ENCODE results near the gene BMPR1A. TPM values are rescaled to one million over a fixed set of nuclear protein-coding genes. Genes with fewer than 3 reads are reported as not detected.

BMPR1A gene
- total and polyA plus RNA-seq, 5 donors, result 10.8 to 92.0 (median 62.2) TPM

DNA sequence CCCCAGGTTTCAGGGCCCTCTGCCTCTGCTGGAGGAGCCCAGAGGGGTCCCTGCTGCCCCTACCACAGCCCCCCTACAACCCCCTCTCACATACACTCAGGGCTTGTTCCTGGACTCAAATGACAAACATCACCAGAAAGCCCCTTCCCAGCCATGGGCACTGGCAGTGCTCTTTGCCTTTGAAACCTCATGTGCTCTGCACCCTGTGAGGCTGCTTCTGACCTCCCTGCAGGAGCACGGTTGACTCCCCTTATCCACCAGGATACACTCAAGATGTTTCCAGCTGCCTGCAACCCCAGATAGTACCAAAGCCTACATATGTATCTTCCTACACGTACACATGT, 208.4 kb downstream of the BMPR1A start:
- Histone ChIP-seq H3K9me3 (ENCODE audit: control insufficient read depth, low read length) (no peaks in the 10 kb centered on the region), H3K4me1 (ENCODE audit: control insufficient read depth, insufficient read depth, low read length) (peaks cover 15% of the 10 kb centered on the region), H3K4me3 (ENCODE audit: low read length) (no peak overlapping the region), H3K27me3 (ENCODE audit: control insufficient read depth, insufficient read depth) (no peaks in the 10 kb centered on the region), H3K27ac (ENCODE audit: low read length) (no peak overlapping the region)
- ATAC-seq, result no peak
- 84% methylated on average over 2 of the region's 2 CpGs for WGBS
- DNase-seq, result peak in 1 of 3 donors; percentile 33
- intact Hi-C loops (cut with DNase I), result no loop called here

DNA sequence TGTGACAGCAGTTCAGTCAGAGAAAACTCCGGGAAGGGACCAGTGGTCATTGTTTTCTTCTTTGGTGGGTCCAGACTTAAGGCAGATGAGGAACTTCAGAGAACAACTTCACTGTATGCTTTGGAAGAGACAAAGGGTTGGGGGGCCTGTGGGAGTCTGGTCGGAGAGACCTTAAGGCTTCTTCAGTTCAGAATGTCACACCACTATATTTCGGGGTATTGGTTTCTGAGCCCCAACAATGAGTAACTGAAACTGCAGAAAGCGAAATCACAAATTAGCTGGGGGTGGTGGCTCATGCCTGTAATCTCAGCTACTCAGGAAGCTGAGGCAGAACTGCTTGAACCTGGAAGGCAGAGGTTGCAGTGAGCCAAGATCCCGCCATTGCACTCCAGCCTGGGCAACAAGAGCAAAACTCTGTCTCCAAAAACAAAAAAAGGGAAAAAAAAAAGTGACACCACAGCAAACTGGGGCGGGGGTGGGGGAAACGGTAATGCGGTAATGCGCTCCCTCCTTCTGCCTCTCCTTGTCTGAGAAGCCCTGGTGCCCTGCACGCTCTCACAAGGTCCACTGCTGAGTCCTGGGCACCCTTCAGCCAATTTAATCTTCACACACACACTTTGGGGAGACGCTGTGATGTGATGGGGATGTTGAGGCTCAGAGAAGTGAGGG, 209.7 kb downstream of the BMPR1A start:
- H3K4me3 ChIP-seq (ENCODE audit: low read length), result no peak overlapping the region
- no peaks in the 10 kb centered on the region for H3K9me3 ChIP-seq (ENCODE audit: control insufficient read depth, low read length)
- DNase-seq, result no peak
- intact Hi-C loops (cut with DNase I), result no loop called here
- peaks cover 15% of the 10 kb centered on the region for H3K4me1 ChIP-seq (ENCODE audit: control insufficient read depth, insufficient read depth, low read length)
- 42% methylated on average over 11 of the region's 11 CpGs for WGBS
- no peaks in the 10 kb centered on the region for H3K27me3 ChIP-seq (ENCODE audit: control insufficient read depth, insufficient read depth)
- no peak for ATAC-seq
- H3K27ac ChIP-seq (ENCODE audit: low read length), result no peak overlapping the region

DNA sequence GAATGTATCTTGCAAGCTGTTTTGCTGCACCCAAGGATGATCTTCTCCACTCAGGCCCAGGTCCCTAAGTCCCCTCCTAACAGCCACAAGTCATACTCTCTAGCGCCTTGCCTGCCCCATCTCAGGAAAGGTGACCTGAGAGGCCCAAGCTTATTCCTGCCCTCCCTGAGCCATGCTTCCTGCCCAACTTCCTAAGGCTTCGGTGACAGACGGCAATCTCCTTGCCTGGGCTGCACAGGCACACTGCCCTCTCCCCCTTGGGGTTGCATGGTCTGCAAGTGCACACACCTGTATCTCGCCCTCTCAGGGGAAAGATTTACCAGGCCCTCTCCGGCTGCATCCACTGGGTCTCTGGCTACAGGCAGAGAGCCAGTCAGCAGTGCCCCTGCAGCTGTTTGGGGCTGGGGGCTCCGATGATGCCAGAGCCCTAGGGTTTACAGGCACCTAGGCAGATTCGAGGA, 211.1 kb downstream of the BMPR1A start:
- ATAC-seq (no peak), DNase-seq (peak in 1 of 3 donors; percentile 35)
- Histone ChIP-seq H3K4me3 (ENCODE audit: low read length) (no peak overlapping the region), H3K27me3 (ENCODE audit: control insufficient read depth, insufficient read depth) (no peaks in the 10 kb centered on the region), H3K4me1 (ENCODE audit: control insufficient read depth, insufficient read depth, low read length) (peaks cover 19% of the 10 kb centered on the region), H3K27ac (ENCODE audit: low read length) (peak overlapping the region; percentile 90), H3K9me3 (ENCODE audit: control insufficient read depth, low read length) (no peaks in the 10 kb centered on the region)
- 72% methylated on average over 7 of the region's 7 CpGs for WGBS
- intact Hi-C loops (cut with DNase I), result no loop called here

DNA sequence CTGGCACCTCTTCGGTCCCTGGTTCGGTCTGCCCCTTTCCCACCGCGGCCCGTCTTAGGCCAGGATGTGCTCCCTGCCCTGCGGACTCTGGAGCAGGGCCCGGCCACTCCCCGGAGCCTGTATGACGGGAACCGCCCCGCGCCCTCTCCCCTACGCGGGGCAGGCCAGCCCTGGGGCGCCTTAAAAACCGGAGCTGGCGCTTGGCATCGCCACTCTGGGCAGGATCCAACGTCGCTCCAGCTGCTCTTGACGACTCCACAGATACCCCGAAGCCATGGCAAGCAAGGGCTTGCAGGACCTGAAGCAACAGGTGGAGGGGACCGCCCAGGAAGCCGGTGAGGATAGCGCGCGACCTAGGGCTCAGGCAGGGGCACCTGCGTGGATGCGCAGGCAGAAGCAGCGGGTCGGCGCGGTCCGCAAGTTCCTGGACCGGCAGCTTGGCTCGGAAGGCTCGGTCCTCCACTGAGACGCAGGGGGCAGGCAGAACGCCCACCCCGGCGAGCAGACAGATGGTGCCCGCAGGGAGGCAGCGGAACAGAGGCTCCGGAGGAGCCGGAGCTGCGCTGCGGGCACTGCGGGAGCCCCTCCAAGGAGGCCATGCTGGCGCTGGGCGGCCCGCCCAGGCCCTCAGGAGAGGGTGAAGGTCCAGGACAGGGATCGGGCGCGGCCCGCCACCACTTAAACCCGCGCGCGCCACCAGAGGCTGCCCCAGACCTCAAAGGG, 212.0 kb downstream of the BMPR1A start, which contains the start of gene ADIRF:
Gene ADIRF, plus strand, starts transcription at position 212 of the 723 bp plus-strand sequence. Its CDS starts 63 bp downstream, at position 275.
- 17% methylated on average over 59 of the region's 59 CpGs for WGBS
- intact Hi-C loops (cut with DNase I), result no loop called here
- peaks cover 19% of the 10 kb centered on the region for H3K4me1 ChIP-seq (ENCODE audit: control insufficient read depth, insufficient read depth, low read length)
- no peaks in the 10 kb centered on the region for H3K27me3 ChIP-seq (ENCODE audit: control insufficient read depth, insufficient read depth)
- peak; percentile 84 to 93 (median 93) for DNase-seq
- peak; percentile 45 to 46 for ATAC-seq
- H3K4me3 ChIP-seq (ENCODE audit: low read length), result peak within 1 kb of the TSS; percentile 55
- H3K9me3 ChIP-seq (ENCODE audit: control insufficient read depth, low read length), result no peaks in the 10 kb centered on the region
- H3K27ac ChIP-seq (ENCODE audit: low read length), result peak within 1 kb of the TSS; percentile 90

DNA sequence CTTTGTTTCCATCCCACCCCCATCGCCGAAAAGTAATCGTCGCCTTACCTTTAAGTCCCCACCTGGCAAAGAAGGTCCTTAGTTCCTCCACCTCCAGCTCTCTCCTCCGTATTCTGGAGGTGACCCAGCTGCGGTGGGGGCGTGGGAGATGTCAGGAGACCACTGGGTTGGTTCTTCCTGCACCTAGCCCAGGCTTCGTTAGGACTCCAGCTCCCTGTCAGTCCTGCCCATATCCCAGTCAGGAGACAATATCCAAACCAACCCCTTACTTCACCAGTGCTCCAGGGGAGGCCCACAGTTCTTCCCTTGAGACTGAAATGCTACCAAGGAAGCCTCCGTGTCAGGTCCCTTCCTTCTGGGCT, 212.6 kb downstream of the BMPR1A start:
- peak in 2 of 3 donors; percentile 22 to 60 for DNase-seq
- intact Hi-C loops (cut with DNase I), result no loop called here
- 51% methylated on average over 9 of the region's 9 CpGs for WGBS
- Histone ChIP-seq H3K27ac (ENCODE audit: low read length) (peak overlapping the region; percentile 90), H3K9me3 (ENCODE audit: control insufficient read depth, low read length) (no peaks in the 10 kb centered on the region), H3K4me3 (ENCODE audit: low read length) (peak overlapping the region; percentile 55), H3K4me1 (ENCODE audit: control insufficient read depth, insufficient read depth, low read length) (peaks cover 19% of the 10 kb centered on the region), H3K27me3 (ENCODE audit: control insufficient read depth, insufficient read depth) (no peaks in the 10 kb centered on the region)
- no peak for ATAC-seq

DNA sequence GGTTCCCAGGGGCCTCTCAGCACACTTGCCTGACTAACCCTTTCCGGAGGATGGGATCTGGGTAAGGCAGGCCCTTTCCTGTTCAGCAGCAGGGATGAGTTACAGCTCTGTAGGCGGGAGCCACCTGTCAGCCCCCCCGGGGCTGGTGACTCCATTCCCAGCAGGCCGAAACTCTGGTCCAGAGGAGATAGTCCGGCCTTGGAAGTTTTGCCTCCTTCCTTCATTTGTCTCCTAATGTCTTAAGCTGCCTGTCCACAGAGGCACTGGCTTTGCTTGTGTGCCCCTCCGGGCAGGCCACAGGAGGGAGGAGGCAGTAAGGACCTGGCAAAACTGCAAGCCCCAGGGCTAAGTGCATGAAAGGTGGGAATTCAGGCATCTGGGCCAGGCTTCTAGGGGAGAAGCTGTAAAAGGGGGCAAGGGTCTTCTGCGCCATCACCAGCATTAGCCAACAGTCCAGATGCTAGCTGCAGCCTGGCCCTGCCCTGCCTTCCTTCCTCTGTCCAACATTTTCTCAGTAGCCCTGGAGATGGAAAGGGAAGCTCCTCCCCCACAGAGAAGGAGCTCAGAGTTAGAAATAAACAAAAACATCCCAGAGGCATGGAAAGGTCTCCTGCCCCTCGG, 213.1 kb downstream of the BMPR1A start:
- DNase-seq, result peak in 2 of 3 donors; percentile 64 to 66

DNA sequence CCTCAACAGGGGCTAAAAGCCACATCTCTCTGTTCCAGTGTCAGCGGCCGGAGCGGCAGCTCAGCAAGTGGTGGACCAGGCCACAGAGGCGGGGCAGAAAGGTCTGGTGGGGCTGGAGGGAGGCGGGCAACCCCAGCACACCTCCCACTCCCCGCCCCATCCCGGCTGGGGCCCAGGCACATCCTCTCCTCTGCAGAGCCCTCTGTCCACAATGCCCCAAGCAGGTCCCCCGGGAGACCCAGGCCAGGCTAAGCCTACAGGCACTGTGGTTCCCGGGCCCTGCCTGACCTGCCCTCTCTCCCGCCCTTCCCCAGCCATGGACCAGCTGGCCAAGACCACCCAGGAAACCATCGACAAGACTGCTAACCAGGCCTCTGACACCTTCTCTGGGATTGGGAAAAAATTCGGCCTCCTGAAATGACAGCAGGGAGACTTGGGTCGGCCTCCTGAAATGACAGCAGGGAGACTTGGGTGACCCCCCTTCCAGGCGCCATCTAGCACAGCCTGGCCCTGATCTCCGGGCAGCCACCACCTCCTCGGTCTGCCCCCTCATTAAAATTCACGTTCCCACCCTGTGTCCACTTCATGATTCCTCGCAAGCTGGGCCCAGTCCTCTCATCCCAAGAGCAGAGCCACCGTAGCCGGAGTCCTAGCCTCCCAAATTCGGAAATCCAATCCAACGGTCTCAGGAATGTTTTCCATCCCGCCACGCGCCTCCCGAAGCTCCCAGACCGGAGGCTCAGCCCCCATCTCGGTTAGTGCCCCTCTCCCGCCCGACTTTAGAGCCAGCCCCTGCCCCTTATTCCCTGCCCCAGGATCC, 214.0 kb downstream of the BMPR1A start:
- Histone ChIP-seq H3K9me3 (ENCODE audit: control insufficient read depth, low read length) (no peaks in the 10 kb centered on the region), H3K4me1 (ENCODE audit: control insufficient read depth, insufficient read depth, low read length) (peaks cover 19% of the 10 kb centered on the region), H3K27ac (ENCODE audit: low read length) (peak overlapping the region; percentile 90), H3K4me3 (ENCODE audit: low read length) (peak overlapping the region; percentile 55), H3K27me3 (ENCODE audit: control insufficient read depth, insufficient read depth) (no peaks in the 10 kb centered on the region)
- peak; percentile 90 to 96 (median 96) for DNase-seq
- WGBS, result 27% methylated on average over 30 of the region's 30 CpGs
- peak; percentile 66 to 77 for ATAC-seq
- intact Hi-C loops (cut with DNase I), result loop anchor here in 1 of 4 donors (10.0 kb wide), 1 partner anchor 124 kb away; the partner anchor contains the start of genes GLUD1 and SHLD2

More for the DNA sequence above, 213.1 kb downstream of the BMPR1A start:
- WGBS, result 45% methylated on average over 8 of the region's 8 CpGs
- no peaks in the 10 kb centered on the region for H3K27me3 ChIP-seq (ENCODE audit: control insufficient read depth, insufficient read depth)
- H3K9me3 ChIP-seq (ENCODE audit: control insufficient read depth, low read length), result no peaks in the 10 kb centered on the region
- ATAC-seq, result peak; percentile 0 to 1
- intact Hi-C loops (cut with DNase I), result loop anchor here in 1 of 4 donors (10.0 kb wide), 1 partner anchor 125 kb away; the partner anchor contains the start of genes GLUD1 and SHLD2
- H3K4me3 ChIP-seq (ENCODE audit: low read length), result peak overlapping the region; percentile 55
- peak overlapping the region; percentile 90 for H3K27ac ChIP-seq (ENCODE audit: low read length)
- peaks cover 19% of the 10 kb centered on the region for H3K4me1 ChIP-seq (ENCODE audit: control insufficient read depth, insufficient read depth, low read length)

DNA sequence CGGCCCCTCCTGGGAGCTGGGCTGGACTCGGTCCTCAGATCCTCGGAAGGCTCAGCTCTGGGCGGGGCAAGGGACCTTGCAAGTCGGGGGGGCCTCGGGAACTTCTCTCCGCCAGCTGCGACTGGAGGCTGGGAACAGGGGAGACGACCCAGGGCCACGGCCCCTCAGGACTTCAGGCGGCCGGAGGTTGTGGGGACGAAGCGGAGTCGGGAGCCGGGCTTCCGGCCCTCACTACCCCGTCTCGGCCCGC, 214.5 kb downstream of the BMPR1A start:
- peak overlapping the region; percentile 90 for H3K27ac ChIP-seq (ENCODE audit: low read length)
- 3% methylated on average over 20 of the region's 20 CpGs for WGBS
- DNase-seq, result no peak
- intact Hi-C loops (cut with DNase I), result loop anchor here in 1 of 4 donors (10.0 kb wide), 1 partner anchor 124 kb away; the partner anchor contains the start of genes GLUD1 and SHLD2
- peak in 1 of 2 donors; percentile 15 for ATAC-seq
- peaks cover 19% of the 10 kb centered on the region for H3K4me1 ChIP-seq (ENCODE audit: control insufficient read depth, insufficient read depth, low read length)
- no peaks in the 10 kb centered on the region for H3K9me3 ChIP-seq (ENCODE audit: control insufficient read depth, low read length)
- H3K4me3 ChIP-seq (ENCODE audit: low read length), result peak overlapping the region; percentile 55
- H3K27me3 ChIP-seq (ENCODE audit: control insufficient read depth, insufficient read depth), result no peaks in the 10 kb centered on the region

DNA sequence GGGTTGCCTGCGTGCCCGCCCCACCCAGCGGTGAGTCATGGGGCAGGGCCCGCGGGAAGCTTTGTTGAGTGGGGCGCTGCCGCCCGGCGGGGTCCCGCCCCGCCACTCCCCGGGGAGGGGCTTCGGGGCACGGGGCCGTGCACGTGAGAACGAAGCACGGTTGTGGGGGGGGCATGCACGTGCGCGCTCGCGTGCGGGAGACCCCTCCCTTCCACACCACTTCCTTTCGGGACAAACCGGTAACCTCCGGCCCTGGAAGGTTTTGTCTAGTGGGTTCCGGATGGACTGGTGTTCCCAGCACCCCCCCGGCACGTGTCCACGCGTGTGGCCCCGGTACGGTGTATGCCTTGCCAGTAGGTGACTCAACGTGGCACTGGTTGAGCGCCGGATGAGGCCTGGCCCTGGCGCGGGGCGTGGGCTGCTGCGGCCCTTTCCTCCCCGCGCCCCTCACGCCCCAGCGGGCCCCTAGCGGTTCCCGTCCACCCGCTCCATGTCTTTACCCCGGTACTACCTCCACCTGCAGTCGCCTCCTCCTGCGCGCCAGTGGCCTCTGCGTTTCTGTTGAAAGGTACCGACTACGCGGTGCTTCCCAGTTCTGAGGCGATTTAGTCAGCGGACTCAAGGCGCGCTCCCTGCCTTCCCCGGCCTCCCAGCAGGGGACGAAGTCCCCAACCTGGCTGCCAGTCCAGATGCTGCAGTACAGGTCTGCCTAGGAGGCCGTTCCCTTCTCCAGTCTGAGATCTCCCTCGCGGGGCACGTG, 215.0 kb downstream of the BMPR1A start:
- H3K4me3 ChIP-seq (ENCODE audit: low read length), result peak overlapping the region; percentile 55
- 9% methylated on average over 66 of the region's 66 CpGs for WGBS
- no peaks in the 10 kb centered on the region for H3K27me3 ChIP-seq (ENCODE audit: control insufficient read depth, insufficient read depth)
- intact Hi-C loops (cut with DNase I), result loop anchor here in 1 of 4 donors (10.0 kb wide), 1 partner anchor 123 kb away; the partner anchor contains the start of genes GLUD1 and SHLD2
- no peaks in the 10 kb centered on the region for H3K9me3 ChIP-seq (ENCODE audit: control insufficient read depth, low read length)
- ATAC-seq, result peak; percentile 86
- peak; percentile 94 to 97 (median 97) for DNase-seq
- peaks cover 18% of the 10 kb centered on the region for H3K4me1 ChIP-seq (ENCODE audit: control insufficient read depth, insufficient read depth, low read length)
- peak overlapping the region; percentile 90 for H3K27ac ChIP-seq (ENCODE audit: low read length)

Data from right cardiac atrium (tissue), 5 donors.